GOT3 (cell line): ENCODE data around the gene L3MBTL4.

Experiments
- DNase-seq: peaks from one replicate; lab custom pipeline; 2025; ENCODE audit warnings: mixed read lengths; lab: John Stamatoyannopoulos, UW

L3MBTL4 gene

GRCh38 chr18:6363216-6363615, 51.5 kb downstream of the L3MBTL4 start:
- no peak for DNase-seq

- DNase-seq, result no peak
These were observed 52.1 kb downstream of the L3MBTL4 start for GRCh38 chr18:6362559-6363129.

DNA sequence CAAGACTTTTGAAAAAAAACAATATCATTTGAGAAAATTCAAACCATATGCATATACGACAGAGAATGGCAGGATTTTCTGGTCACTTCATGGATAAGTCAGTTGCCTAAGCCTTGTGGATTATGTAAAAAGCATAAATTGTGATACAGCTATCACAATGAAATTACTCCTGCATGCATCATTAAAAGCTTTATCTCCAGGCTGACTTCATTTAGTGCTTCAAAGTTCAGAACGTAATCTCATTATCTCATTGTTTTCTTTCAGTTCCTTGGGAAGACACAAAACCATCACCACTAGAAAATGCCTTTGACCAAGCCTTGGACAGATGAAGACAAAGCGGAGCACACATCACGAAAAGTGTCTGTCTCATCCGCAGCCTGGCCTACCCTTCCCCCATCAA, 57.0 kb downstream of the L3MBTL4 start:
- DNase-seq, result no peak

DNA sequence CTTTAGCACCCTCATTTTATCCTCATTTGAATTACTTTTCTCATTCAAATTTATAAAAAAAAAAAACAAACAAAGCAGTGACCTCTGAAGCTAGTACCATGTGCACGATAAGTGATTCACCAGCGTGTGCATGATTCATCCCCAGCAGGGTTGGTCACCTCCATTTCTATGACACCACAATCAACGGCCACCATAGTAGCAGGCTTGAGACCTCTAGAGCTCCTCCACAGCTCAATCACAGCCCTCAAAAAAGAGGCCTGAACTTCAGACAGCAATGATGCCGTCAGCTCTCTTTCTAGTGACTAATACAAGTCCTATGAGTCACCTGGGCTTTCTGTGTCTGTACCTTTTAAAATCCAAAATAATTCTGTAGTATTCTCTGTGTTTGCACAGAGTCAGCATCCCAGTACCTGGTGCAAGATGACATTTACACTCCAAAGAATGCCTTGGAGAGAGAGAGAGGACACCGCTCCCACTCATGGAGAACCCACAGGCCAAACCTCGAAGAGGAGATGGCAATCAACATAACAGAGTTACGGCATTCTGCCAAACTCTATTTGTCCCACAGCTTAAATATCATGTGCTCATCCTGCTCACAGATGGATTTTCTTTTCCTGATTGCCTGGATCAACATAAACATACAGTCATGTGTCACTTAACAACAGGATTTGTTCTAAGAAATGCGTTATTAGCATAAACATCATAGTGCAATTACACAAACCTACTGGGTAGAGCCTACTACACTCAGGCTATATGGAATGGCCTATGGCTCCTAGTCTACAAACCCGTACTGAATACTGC, 58.7 kb downstream of the L3MBTL4 start:
- DNase-seq, result no peak

DNA sequence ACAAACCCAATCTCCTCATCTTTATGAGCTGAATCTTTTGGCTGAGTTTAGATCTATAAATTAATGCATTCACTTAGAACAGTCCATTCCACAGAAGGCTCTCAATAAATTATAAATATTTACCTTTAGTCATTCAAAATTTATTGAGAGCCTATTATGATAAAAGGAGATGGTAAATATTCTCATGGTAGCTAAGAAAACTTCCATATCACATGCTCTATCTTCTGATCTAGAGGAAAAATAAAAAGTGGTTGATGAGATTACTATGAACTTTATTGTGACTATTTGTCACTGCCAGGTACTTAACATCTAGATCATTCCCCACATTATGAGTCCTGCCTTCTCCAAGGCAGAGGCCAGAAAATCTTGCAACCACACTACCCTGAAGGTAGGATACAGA, 62.4 kb downstream of the L3MBTL4 start:
- no peak for DNase-seq

GRCh38 chr18:6342990-6343389, 71.7 kb downstream of the L3MBTL4 start:
- no peak for DNase-seq

DNA sequence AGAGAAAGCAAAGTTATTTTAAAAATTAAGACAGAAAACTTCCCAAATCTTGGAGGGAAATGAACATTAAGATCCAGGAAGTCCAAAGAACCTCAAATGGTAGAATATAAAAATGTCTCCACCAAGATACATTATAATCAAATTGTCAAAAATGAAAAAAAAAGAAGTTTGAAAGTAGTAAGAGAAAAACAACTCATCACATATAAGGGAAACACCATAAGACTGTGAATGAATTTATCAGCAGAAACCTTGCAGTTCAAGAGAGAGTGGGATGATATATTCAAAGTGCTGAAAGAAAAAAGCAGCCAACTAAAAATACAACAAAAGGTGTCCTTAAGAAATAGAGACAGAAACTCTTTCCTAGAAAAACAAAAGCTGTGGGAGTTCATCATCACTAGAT, 73.0 kb downstream of the L3MBTL4 start:
- no peak for DNase-seq

DNA sequence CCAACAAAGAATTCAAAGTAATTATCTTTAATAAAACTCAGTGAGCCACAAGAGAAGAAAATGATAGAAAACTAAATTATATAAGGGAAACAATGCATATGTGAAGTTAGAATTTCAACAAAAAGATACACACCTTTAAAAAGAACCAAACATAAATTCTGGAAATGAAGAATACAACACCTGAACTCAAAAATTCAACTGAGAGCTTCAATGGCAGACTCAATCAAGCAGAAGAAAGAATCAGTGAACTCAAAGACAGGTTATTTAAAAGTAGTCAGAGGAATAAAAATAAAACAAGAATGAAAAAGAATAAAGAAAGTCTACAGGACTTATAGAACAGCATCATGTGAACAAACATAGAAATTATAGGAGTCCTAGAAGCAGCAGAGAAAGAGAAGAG, 73.4 kb downstream of the L3MBTL4 start:
- no peak for DNase-seq

- no peak for DNase-seq
These were observed 74.6 kb downstream of the L3MBTL4 start for GRCh38 chr18:6340121-6340520.

- no peak for DNase-seq
These were observed 78.5 kb downstream of the L3MBTL4 start for GRCh38 chr18:6336239-6336638.

DNA sequence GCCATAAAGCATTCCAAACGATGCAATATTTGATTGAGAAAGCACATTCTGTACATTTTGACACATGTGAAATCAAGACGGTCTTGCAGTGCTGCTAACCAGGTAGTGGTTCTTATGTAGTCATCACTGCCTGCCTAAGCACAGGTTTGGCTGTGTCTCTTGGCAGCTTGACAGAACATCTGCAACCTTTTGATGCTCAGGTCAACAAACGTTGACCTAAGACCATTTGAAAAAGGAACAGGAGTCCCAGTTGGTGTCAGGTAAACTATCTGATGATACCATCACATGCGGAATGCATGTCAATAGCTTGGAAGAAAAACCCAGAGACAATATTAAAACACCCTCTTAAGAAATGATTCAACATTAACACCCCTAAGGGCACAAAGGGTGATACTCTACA, 80.7 kb downstream of the L3MBTL4 start:
- DNase-seq, result no peak

- DNase-seq, result no peak
These were observed 82.8 kb downstream of the L3MBTL4 start for GRCh38 chr18:6331872-6332271.

DNA sequence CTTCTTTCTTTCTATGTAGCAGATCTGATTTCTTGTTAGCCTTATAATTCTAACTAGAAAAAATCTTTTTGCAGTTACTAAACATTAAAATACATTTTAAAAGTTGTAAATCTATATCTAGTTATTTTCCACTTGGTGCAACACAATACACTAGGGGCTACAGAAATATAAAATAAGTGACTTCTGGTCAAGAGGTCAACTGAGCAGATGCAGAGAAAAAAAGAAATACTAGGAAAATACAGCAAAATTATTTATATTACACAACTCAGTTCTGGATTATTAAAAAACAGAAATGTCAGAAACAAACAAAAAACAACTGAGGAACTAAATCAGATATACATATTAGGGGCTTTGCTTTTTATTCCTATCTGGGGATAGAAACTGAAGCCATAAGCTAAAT, 83.9 kb downstream of the L3MBTL4 start:
- no peak for DNase-seq

GRCh38 chr18:6328621-6329010, 86.1 kb downstream of the L3MBTL4 start:
- DNase-seq, result no peak

- DNase-seq, result no peak
These were observed 86.7 kb downstream of the L3MBTL4 start for GRCh38 chr18:6327895-6328620.

- DNase-seq, result no peak
These were observed 87.2 kb downstream of the L3MBTL4 start for GRCh38 chr18:6327485-6327884.

DNA sequence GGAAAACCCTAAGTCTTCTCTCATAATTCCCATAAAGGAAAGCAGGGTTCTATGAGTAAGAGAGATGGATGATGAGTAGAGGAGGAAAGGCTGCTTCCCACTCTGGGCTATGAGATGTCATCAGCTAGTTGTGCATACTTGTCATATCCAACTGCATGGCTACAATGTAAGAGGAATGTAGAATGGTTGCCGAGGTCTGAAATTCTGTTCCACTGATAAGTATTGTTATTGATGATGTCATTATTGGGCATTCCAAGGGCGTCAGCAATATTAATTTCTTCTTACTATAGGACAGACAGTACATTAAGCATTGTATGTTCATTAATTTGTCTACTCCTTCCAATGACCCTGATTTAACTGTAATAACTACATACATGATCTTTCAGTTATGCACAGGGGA, 88.1 kb downstream of the L3MBTL4 start:
- DNase-seq, result no peak

DNA sequence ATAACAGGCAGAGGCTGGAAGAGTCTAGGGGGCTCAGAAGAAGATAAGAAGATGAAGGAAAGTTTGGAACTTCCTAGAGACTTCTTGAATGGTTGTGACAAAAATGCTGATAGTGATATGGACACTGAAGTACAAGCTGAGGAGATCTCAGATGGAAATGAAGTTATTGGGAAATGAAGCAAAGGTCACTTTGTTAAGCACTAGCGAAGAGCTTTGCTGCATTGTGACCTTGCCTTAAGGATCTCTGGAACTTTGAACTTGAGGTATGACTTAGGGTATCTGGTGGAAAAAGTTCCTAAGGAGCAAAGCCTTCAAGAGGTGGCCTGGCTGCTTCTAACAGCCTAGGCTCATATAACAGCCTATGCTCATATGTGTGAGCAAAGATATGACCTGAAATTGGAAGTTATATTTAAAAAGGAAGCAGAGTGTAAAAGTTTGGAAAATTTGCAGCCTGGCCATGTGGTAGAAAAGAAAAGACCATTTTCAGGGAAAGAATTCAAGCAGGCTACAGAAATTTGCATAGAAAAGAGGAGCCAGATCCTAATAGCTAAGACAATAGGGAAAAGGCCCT, 91.3 kb downstream of the L3MBTL4 start:
- no peak for DNase-seq

- DNase-seq, result no peak
These were observed 99.0 kb downstream of the L3MBTL4 start for GRCh38 chr18:6315517-6316331.

DNA sequence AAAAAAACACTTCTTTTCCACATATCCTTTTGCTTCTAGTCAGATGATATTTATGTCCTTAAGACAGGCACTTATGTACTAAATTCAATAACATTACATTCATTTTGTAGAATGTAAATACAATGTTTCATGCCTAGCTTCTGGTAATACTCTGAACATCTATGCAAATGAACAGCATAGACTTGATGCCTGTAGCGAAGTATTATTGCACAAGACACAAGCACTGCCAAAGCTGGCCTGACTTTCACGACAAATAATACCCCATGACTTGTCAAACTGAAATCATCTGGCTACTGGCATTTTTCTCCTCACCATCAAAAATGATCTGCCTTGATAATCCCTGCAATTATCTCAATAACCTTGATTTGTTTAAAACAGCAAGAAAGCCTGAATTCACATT, 101.3 kb downstream of the L3MBTL4 start:
- no peak for DNase-seq

DNA sequence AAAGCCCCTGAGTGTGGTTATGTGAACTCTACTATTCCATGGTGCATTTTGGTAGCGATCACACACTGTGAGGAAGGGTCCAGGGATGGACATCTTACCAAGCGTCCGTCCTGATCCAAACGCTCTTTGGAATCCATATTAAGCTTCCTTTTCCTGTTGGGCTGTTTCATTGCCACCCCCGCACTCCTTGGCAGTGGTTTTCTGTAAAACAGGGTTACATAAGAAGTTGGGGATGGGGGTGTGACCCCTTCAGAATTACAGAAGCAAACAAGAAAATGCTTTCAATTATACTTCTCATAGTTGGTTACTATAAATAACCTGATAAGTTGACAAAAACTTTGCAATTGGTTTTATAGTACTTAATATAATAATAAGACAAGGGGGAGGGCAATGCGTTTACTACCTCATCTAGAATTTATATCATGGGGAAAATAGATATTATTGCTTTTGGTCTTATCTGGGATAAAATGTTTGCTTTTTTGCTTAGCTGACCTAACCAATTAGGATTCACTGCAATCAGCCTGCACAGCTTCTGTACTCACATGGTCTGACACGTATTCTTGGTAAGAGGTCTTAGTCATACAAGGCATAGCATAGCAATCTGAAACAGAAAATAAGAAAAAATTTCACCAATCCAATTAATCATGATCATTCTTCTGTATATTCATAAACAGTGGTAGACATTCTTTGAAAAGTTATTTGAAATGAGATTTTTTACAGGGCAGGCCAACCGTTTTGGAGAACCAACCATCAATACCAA, 103.1 kb downstream of the L3MBTL4 start:
- no peak for DNase-seq
